Sciatic nerve (tissue), 2 donors: ENCODE data around the gene HAO2. TPM values are rescaled to one million over a fixed set of nuclear protein-coding genes. Genes with fewer than 3 reads are reported as not detected.
"Not testable (repeated sequence)": the region's sequence is repeated elsewhere in the genome, so short reads cannot be mapped to it uniquely, and the experiment has no call there.

Experiments used
- ATAC-seq: fragments of 200-7000 bp; cut with Tn5 transposase; one replicate; pipeline ENCODE4 v1.9.1; 2020; ENCODE audit warnings: mild to moderate bottlenecking, moderate library complexity
- DNase-seq: peaks from one replicate; pipeline ENCODE4 v3.0.0-alpha.2; 2020; ENCODE audit warnings: low spot score
- intact Hi-C: fragments of 100-400 bp; cut with DNase I; formaldehyde crosslinking; loops from one replicate; pipeline ENCODE4 v1.14.2; 2022
- total RNA-seq: library from RNA; stranded (reverse); fragmentation: NEBNext Ultra II Directional; extraction: Animal tissue kit (Norgen Biotek cat#: 25700); gene quantifications from one replicate; pipeline ENCODE4 v1.2.1, GENCODE V29; 2021
- donor health status: DM: no; HTN: no; CAD: no.
- donor health status: DM: no; HTN: no; CAD: no.

HAO2 gene
- not detected for total RNA-seq

DNA sequence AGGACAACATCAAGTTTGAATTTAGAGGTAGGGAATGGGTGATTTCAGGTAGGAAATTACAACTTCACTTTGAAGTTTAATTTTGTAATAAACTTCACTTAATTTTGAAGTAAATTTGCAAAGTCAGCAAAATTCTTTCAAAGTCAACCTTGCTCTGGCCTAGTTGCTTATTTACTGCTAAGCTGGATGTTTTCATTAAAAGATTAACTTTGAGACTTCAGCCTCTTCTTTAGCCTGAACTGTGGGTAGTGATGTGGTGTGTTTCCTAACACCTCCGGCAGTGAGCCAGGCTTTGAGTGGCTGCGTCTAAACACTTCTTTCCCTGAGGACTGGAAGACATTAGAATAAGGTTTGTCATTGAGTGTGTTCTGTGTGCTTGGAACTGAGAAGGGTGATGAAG lies at the start of gene HAO2:
HAO2 (plus strand) TSS at position 232 of the 400 bp plus-strand sequence. CDS start 12,301 bp downstream, outside the sequence.
- intact Hi-C loops: no loop called here

DNA sequence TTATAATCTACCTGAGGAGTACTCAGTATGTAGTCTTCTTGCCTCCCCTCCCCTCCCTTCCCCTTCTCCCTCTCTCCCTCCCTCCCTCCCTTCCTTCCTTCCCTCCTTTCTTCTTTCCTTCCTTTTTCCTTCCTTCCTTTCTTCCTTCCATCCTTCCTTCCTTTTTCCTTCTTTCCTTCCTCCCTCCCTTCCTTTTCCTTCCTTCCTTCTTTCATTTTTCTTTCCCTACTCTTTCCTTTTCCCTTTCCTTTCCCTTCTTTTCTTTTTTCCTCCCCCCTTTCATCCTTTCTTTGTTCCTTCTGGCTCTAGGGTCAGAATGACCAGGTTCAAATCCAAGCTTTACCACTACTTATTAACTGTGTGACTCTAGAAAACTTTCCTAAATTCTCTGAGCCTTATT lies 48.5 kb upstream of the HAO2 start:
- ATAC-seq (no peak), DNase-seq (no peak)
- intact Hi-C loops: no loop called here

More for the DNA sequence above, at the start of gene HAO2:
- no peak for ATAC-seq
- no peak for DNase-seq

DNA sequence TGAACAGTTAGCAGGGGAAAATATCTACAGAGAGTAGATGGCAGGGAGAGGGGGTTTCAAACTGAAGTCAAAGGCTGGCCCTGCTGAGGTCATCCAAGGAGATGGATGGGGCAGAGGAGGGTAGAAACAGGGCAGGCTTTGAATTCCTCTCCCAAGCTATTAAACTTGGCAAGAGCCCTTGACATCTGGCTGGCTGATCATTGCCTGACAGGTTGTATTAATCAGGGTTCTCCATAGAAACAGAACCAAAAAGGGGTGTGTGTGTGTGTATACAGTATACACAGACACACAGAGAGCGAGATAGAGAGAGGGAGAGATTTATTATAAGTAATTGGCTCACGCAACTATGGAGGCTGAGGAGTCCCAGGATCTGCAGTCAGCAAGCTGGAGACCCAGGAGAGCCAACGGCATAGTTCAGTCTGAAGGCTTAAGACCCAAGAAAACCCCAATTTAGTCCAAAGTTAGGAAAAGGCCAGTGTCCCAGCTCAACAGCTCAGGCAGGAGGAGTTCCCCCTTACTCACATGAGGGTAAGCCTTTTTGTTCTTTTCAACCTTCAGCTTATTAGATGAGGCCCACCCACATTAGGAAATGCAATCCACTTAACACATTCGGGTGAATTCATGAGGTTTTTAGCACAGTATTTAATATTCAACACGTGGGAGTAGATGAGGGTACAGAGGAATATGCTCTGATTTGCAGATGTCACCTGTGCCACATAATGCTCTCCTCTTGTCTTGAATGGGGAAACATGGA lies 46.7 kb upstream of the HAO2 start:
- DNase-seq (no peak), ATAC-seq (no peak)
- intact Hi-C loops: no loop called here

DNA sequence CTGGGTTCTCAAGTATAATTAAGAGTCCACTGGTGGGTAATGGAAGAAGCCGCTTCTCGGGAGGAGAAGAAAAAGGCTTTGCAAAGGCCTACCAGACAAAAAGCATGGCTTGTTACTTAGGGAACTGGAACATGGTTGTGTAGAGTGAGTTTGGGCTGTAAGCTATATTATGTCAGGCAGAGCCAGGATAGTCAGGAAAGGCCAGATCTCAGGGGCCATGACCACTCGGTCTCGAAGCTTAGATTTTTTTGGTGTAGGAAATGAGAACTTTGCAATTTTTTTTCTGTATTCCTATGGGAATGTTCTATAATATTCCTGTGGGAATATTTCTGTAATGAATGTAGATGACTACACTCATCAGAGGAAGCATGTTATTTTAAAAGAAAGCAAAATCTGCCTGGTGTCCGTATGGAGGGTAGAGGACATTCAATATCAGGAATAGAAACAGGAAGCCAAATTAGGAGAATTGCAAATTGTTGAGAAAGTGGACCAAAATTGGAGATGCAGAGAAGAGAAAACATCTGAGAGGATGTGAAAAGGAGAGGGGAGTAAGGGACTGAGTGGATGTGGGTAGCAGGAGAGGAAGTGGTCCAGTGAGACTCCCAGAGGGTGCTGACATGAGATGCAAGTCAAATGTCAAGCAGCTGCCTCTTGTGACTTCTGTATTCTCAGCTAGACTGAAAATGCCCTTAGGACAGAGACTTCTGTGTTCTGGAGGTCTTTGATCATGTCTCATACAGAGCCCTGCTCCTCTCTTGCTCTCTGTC lies 45.2 kb upstream of the HAO2 start:
- ATAC-seq: no peak
- intact Hi-C loops: no loop called here
- no peak for DNase-seq

DNA sequence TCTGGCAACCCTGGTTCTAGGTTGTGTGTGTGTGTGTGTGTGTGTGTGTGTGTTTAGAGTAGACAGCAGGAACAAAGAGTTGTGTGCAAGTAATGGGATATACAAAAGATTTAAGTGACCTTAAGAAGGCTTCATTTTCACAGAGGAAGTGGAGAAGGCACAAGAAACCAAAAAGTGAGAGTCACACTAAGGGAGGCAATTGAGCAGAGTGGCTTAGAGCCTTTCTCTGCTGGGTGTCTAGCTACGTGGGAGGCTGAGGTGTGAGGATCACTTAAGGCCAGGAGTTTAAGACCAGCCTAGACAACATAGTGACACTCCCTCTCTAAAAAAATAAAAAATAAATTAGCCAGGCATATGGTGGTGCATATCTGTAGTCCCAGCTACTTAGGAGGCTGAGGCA lies 44.4 kb upstream of the HAO2 start:
- intact Hi-C loops: no loop called here
- ATAC-seq: no peak
- DNase-seq: no peak

DNA sequence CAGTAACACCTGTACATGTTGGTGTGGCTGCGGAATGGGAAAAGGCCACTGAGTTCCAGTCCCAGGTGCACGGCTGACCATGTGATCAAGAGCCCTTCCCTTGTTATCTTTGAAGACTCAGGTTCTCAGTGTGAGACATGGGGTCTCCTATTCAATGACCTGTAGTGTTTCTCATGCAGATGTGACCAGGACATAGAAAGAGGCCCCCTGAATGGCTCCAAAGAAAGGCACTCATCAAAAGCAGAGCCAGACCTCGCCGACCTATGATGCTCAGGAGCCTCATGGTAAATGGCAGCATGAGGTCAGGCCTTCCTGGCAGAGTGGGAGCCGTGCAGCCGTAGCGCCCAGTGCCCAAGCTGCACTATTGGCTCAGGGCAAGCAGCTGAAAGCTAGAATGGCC lies 42.3 kb upstream of the HAO2 start:
- intact Hi-C loops: no loop called here
- DNase-seq: no peak
- no peak for ATAC-seq

DNA sequence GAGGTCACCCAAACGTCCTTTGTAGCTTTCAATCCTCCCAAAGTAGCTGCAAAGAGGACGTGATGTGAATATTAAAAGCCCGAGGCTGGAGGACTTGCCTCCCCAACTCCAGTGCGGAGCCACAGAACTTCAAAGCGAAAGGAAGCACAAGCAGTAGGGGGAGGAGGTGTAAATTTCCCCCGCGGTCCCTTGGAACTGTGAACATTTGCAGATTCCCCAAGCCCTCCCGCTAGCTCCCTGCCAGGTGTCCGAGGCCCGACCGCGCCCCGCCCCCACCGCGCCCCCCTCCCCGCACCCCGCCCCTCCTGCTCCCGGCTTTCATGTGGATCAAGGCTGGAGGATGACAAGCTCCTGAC lies 41.5 kb upstream of the HAO2 start:
- ATAC-seq (peak; percentile 7), DNase-seq (no peak)
- intact Hi-C loops: no loop called here

DNA sequence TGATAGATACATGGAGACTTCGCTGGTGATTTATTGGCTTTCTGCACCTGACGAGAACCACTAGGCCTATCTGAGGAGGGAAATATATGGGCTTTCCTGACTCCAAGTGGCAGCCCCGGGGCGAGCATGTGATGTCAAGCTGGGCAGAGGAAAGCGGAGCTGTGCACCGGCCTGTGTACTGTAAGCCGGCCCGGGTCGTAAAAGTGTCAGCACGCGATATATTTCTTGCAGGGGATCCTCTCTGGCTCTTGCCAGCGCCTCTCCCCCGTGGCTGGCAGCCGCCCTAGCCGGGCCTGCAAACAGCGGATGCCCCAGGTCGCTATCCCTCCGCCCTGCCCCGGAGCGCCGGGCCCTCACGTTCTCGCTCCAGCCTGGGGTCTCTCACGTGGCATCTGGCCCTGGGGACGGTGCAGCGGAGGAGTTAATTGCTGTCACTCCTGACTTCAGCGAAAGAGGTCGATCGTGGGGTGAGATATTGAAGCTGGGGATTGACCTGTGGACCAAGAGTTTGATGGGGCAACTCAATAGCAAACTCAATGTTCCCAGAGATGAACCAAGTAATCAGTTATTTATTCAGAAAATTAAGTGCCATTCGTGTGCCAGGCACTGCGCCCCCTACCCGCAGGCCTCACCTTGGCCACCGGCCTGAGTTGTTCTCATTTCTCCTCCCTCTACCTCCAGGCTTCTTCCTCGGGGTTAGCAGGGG lies 41.0 kb upstream of the HAO2 start:
- DNase-seq (peak; percentile 63), ATAC-seq (peak; percentile 66)
- intact Hi-C loops: no loop called here

DNA sequence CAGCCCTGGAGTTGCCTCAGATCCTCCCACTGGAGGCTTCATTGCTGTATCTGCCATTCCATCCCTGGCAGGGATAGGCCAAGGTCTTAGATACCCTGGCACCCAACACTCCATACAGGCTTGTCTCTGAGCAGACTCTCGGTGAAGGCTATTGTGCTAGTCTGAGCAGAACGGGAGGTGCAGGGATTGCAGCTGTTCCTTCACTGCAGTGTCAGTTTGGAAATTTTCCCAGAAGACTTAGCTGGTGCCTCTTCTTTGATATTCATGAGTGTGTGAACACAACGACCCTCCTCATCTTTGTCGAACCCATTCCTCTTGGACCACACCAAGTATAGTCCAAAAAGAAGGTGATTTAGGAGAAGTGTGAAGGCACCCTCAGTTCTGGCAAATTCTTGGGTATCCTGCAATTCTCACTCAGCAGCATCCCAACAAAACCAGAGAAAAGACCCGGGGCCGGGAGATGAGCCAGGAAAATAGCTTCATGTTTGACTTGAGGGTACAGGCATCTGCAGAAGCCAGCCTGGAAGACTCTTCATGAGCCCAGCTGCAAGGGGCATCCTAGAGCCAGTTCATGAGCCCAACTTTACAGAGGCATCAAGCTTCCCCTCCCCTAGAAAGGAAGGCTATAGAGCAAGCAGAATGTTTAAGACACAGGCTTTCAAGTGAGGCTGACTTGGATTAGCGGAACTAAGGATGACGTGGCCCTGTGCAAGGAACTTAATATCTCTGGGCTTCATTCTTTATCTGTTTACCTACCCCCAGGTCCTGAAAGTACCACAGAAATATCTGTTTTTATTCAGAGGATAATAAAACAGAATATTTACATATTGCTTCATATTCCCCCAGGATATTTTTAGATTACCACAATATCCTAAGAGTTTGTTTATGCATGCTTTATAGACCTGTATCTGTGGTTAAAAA lies 38.8 kb upstream of the HAO2 start:
- ATAC-seq (peak; percentile 67), DNase-seq (no peak)
- intact Hi-C loops: no loop called here

DNA sequence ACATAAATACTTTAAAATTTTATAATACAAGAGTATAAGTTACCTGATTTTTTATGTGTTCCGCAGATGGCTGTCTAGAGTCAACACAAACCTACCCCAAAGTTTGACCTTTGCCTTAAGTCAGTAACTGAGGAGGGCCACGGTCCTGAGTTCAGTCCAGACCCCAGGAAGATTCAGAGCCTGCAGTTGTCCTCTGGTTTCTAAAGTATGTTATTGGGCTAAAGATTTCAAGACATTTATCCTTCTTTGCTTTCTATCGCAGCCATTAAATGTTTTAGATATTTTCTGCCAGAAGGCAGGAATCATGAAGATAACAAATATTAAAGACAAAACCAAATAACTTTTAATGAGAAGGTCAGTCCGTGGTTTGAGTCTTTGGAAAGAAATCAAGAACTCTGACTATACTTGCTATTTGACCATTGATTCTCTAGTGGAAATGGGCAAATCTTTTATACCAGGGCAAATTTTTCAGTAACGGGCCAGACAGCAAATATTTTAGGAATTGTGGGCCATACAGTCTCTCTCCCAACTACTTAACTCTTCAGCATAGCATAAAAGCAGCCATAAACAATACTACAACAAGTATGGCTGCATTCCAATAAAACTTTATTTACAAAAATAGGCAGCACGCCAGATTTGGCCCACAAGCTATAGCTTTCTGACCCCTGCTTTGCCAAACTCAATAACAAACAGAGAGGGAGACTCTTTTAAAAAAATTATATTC lies 38.0 kb upstream of the HAO2 start:
- no peak for DNase-seq
- intact Hi-C loops: no loop called here
- peak; percentile 54 for ATAC-seq

DNA sequence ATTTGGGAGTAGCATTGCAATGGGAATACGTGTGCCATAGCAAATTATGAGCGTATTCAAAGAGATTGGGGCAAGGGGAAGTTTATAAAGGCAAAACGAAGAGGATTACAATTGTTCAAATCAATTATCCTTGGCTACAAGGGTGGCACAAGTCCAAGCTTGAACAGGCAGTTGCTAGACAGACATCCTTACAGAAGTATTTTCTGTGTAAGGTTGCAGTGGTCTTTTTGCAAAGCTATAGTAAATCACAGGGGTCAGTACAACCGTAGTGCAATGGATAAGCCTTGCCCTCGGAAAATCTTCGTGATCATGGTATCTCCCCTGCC lies 37.4 kb upstream of the HAO2 start:
- intact Hi-C loops: no loop called here
- DNase-seq: no peak
- no peak for ATAC-seq

DNA sequence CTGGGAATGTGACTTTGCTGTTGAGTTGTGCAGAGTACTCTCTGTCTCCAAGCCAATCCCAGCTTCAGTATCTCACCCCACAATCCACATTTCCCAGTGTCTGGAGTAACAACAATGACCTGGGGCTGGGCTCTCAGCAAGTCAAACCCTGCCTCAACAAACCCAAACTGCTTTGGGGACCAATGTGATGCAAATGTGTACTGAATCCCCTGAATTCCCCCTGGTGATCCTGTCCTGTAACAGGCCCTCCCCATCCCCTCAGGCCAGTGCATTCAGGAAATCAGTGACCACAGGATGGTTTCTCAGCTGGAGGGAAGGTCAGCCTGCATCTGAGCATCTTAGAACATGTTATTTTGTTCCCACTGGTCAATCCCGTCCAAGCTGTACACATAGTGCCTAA lies 36.7 kb upstream of the HAO2 start:
- ATAC-seq (no peak), DNase-seq (no peak)
- intact Hi-C loops: no loop called here

DNA sequence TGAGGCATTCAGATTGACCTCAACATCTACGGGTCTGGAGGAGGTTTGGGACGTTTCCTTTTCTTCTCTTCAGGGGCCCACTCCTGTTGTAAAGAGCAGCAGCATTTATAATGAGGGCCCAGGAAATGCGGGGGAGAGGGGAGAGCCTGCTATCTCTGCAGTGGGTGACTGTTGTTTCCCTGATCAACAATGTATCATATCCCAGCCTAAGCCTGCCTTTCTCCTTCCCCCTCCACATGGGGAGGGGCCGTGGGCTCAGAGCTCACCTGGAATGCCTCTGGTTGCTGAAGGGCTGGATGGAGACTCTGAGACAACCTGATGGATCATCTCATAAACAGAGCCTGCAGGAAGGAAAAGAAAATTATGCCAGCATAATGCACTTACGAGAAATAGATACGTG lies 36.0 kb upstream of the HAO2 start:
- intact Hi-C loops: no loop called here
- ATAC-seq (no peak), DNase-seq (no peak)

DNA sequence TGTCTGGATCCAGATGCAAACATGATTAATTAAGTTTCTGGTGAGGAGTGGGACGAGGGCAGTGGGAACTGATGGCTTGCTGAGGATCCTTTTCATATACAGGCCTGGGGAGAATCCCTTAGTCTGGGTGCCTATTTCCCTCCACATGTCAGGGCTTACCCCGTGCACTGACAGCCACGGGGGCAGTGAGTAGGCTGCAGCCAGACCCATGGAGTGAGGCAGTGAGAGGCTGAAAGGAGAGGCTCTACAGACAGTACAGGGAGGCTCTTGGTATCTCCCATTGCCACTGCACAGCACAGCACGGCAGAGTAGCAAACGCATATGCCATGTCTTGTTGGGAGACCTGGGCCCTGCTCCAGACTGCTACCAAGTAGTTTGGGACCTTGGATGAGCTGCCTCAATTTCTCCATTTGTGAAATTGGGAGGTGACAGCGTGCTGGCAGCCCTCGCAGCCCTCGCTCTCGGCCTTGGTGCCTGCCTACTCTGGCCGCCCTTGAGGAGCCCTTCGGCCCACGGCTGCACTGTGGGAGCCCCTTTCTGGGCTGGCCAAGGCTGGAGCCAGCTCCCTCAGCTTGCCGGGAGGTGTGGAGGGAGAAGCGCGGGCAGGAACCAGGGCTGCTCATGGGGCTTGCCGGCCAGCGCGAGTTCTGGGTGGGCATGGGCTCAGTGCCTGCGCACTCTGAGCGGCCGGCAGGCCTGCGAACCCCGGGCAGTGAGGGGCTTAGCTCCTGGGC lies 35.3 kb upstream of the HAO2 start:
- ATAC-seq (no peak), DNase-seq (no peak)
- intact Hi-C loops: no loop called here

DNA sequence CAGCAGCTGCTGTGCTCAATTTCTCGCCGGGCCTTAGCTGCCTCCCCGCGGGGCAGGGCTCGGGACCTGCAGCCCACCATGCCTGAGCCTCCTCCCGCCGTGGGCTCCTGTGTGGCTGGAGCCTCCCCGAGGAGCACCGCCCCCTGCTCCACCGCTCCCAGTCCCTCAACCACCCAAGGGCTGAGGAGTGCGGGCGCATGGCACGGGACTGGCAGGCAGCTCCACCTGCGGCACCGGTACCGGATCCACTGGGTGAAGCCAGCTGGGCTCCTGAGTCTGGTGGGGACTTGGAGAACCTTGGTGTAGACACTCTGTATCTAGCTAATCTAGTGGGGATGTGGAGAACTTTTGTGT lies 34.7 kb upstream of the HAO2 start:
- not testable (repeated sequence) for DNase-seq, ATAC-seq

DNA sequence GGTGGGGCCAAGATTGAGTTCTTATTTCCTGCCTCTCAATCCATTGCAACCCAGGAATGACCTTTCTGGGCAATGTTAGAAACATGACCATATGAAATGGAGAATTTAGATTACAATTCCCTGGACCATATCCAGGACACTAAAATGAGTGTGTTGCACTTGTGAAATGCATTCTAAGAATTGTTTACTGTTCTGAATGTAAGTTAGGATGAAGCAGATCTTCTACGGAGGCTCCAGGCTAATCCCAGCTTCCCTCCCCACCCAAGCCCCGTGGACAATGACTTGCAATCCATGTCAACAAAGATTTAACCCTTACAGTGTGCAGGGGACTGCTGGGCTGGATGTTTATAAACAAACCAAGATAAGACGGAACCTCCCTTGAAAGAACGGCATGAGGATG lies 31.7 kb upstream of the HAO2 start:
- intact Hi-C loops: no loop called here
- ATAC-seq (no peak), DNase-seq (no peak)

More for the DNA sequence above, 34.7 kb upstream of the HAO2 start:
- intact Hi-C loops: not testable (repeated sequence)

DNA sequence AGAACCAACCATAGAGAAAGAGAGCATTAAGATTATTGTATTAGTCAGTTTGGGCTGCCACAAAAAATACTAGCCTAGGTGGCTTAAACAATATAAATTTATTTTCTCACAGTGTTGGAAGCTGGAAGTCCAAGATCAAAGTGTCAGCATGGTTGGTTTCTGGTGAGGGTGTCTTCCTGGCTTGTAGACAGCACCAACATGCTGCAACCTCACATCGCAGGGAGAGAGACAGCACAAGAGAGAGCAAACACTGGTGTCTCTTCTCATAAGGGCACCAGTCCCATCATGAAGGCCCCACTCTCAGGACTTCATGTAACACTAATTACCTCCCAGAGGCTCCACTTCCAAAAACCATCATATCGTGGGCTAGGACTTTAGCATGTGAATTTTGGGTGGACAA lies 30.6 kb upstream of the HAO2 start:
- no peak for DNase-seq
- ATAC-seq: no peak
- intact Hi-C loops: no loop called here

DNA sequence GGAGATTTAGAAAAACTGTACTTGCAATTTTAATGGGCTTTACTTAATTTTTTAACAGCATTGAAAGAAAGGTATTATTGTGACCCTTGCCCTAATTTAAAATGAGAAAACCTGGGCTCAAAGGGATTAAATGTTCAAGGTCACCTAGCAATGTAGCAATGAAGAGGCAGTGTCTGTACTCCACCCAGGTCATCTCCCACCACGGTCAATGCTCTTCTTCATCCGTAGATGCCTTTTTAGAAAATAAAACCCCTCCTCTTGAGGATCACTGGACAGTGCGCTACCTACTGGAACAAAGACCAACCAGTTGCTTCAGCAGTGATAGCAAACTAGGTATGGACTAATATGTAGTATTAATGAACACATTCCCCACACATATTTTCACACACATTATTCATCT lies 29.8 kb upstream of the HAO2 start:
- DNase-seq (no peak), ATAC-seq (no peak)
- intact Hi-C loops: no loop called here
